ENCODE results near the gene THAP8.

- TF ChIP-seq, protein P1, sequence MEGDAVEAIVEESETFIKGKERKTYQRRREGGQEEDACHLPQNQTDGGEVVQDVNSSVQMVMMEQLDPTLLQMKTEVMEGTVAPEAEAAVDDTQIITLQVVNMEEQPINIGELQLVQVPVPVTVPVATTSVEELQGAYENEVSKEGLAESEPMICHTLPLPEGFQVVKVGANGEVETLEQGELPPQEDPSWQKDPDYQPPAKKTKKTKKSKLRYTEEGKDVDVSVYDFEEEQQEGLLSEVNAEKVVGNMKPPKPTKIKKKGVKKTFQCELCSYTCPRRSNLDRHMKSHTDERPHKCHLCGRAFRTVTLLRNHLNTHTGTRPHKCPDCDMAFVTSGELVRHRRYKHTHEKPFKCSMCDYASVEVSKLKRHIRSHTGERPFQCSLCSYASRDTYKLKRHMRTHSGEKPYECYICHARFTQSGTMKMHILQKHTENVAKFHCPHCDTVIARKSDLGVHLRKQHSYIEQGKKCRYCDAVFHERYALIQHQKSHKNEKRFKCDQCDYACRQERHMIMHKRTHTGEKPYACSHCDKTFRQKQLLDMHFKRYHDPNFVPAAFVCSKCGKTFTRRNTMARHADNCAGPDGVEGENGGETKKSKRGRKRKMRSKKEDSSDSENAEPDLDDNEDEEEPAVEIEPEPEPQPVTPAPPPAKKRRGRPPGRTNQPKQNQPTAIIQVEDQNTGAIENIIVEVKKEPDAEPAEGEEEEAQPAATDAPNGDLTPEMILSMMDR (IDR thresholded peaks at IDR 0.05): no peak
- TF ChIP-seq EZH2 (IDR thresholded peaks at IDR 0.05): no peak
Measured at GRCh38 chr19:36081385-36081784, 27.3 kb upstream of the THAP8 start.

Data from neural progenitor cell (in vitro differentiated cells).